Suprapubic skin (tissue), 3 donors: ENCODE data around the gene ACTMAP.

Experiments used
- CTCF ChIP-seq, 2 donors: fragments of 200-600 bp in 1 of 2; fragments of 450-650 bp in 1 of 2; sonication (generic) in 1 of 2; IDR thresholded peaks; one replicate each; pipeline ENCODE4 v1.5.1; 2016 to 2019; ENCODE audit warnings: antibody characterized with exemption in 2 of 2, mild to moderate bottlenecking in 1 of 2, moderate library complexity in 1 of 2
- EP300 ChIP-seq: sonication (generic); formaldehyde crosslinking; IDR thresholded peaks from one replicate; pipeline ENCODE4 v1.6.1; 2017; ENCODE audit warnings: antibody characterized with exemption
- POLR2A ChIP-seq, 2 donors: fragments of 450-650 bp; IDR thresholded peaks; one replicate each; pipeline ENCODE4 v1.6.1; 2017; ENCODE audit warnings: antibody characterized with exemption in 2 of 2, mild to moderate bottlenecking in 2 of 2, moderate library complexity in 2 of 2

- no peak for TF ChIP-seq CTCF (IDR thresholded peaks at IDR 0.05)
- TF ChIP-seq POLR2A (IDR thresholded peaks at IDR 0.05), result no peak
- no peak for TF ChIP-seq EP300
Measured at GRCh38 chr19:40733149-40733548, 17.1 kb downstream of the ACTMAP start.
